Hematopoietic multipotent progenitor cell treated with erythropoietin and hydrocortisone succinate and interleukin-3 and kit ligand, for 17 days (in vitro differentiated cells): ENCODE measurements around the gene DHX58.

Source experiments
- DNase-seq: peaks from one replicate; pipeline ENCODE4 v3.0.0-alpha.2; 2015; ENCODE audit warnings: low spot score

The DHX58 gene

GRCh38 chr17:42053731-42054500, 58.6 kb downstream of the DHX58 start:
- DNase-seq: no peak

GRCh38 chr17:42052346-42052877, 60.1 kb downstream of the DHX58 start:
- no peak for DNase-seq

GRCh38 chr17:42051645-42052044, 60.9 kb downstream of the DHX58 start:
- DNase-seq: no peak
